Head of caudate nucleus (tissue), 42 donors: ENCODE results near the gene CD200.
A peak's percentile ranks its signal among the peaks of the same experiment; 100 is the strongest.

ENCODE experiments used
- DNase-seq, 42 donors: peaks; one replicate each; pipeline versions ENCODE4 v3.0.0 to v3.0.0-alpha.2; 2020 to 2021; ENCODE audit warnings: mixed read lengths in 7 of 42
- intact Hi-C: fragments of 100-400 bp; cut with DNase I; formaldehyde crosslinking; loops from one replicate; pipeline ENCODE4 v1.15.0; 2022

CD200 gene, protein sequence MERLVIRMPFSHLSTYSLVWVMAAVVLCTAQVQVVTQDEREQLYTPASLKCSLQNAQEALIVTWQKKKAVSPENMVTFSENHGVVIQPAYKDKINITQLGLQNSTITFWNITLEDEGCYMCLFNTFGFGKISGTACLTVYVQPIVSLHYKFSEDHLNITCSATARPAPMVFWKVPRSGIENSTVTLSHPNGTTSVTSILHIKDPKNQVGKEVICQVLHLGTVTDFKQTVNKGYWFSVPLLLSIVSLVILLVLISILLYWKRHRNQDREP

GRCh38 chr3:112333002-112333380 lies at the start of gene CD200:
CD200 (plus strand) TSS chr3:112333156; CDS start chr3:112333213, 57 bp downstream.
- intact Hi-C loops = loop anchor here (2.0 kb wide), 1 partner anchor 58 kb away; no protein-coding TSS in a partner anchor
- peak; percentile 65 to 93 (median 83) for DNase-seq

GRCh38 chr3:112289011-112289410 lies 43.9 kb upstream of the CD200 start:
- intact Hi-C loops = no loop called here
- no peak for DNase-seq

GRCh38 chr3:112293368-112294321 lies 39.3 kb upstream of the CD200 start, which contains the start of gene SLC9C1:
SLC9C1 (minus strand) TSS chr3:112294216; CDS start chr3:112286791, 7,425 bp downstream.
- peak in 33 of 42 donors; percentile 16 to 84 (median 57) for DNase-seq
- intact Hi-C loops = loop anchor here (5.0 kb wide), 1 partner anchor 229 kb away; no protein-coding TSS in a partner anchor

GRCh38 chr3:112297714-112298113 lies 35.2 kb upstream of the CD200 start:
- intact Hi-C loops = no loop called here
- no peak for DNase-seq

- intact Hi-C loops = no loop called here
- no peak for DNase-seq
Observed at GRCh38 chr3:112298781-112299180, 34.2 kb upstream of the CD200 start.

DNA sequence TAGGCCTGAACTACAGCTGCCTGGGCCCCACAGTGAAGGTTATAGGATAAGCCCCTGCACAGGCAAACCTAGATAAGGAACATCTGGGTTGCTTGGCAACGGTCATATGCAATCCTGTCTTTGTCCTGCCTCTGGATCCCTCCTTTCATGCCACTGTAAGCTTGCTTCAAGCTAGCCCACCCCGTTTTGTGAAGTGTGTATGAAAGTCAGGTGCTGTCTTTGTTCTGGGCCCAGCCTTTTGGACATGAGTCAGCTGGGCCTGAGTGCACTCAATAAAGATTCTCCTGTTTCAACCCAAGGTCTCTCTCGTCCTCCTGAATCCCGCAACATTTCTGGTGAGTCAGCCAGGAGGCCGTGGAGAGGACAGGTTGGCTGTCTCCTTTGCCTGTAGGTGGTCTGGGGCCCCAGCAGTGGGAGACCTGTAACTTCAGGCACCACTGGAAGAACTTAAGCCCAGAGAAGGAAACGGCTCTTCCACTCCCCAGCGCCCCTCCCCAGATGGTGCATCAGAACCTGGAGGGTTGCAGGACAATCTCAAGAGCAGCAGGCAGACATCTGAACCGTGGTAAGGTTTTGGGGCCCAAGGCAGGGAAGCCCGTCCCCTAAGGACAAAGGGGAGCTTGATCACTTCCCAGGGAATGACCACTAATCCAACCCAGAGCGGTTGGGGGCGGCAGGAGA lies 30.7 kb upstream of the CD200 start:
- DNase-seq = no peak
- intact Hi-C loops = no loop called here

DNA sequence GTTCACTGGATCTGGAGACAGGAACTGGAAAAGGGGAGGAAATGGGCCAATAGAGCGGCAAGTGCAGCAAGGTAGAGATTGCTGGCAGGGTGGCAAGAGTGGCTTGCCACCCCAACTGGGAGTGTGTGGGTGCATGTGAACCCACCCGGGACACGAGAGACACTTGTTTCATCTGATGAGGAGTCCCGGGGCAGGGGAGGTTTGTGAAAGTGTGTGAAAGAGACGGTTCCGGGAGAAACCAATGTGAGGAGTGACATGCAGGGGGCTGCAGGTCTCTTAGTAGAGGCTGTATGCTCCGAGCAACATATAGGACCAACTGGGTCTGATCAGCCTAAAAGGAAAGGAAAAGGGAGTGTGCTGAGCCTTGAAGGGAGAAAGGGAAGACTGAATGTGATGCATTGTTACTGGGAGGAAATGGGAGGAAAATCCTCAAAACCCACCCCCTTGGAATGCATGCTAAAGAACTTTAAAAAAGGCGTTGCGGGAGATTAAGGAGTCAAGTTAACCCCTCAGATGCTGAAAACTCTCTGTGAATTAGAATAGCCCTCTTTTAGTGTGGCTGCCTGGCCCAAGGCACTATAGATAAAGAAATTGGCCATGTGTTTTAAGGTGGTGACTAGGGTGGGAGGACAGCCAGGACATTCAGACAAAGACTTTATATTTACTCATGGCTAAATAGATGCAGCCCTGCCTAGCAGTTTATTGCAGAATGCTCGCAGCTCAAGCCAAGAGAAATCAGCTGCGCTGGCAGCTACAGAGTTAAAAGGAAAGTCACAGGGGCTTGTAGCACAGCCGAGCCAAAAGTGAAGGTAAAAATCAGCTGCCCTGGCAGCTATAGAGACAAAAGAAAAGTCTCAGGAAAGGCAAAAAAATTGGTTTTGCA lies 29.8 kb upstream of the CD200 start:
- intact Hi-C loops = no loop called here
- DNase-seq = peak in 3 of 42 donors; percentile 15 to 37 (median 19)

DNA sequence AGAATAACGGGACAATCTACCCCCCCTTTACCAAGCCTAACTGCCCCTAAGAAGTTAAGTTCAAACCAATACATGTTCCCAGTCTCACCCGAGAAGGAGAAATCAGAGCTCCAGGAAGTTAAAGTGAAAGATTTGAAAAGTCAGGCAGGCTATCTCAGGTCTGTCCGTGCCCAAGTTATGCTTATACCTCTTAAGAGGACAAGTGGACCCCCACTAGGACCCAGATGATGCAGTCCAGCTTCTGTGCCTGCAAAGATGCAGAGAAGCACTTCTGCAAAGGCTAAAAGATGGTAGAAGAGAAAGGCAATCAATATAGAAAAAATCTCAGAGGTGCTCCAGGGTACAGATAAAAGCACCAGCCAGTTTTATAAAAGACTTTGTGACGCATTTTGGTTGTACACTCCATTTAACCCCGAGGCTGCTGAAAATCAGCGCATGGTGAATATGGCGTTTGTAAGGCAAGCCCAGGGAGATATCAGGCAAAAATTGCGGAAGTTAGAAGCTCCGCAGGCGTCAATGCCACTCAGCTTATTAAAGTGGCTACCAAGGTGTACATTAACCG lies 29.1 kb upstream of the CD200 start:
- peak in 23 of 42 donors; percentile 9 to 57 (median 30) for DNase-seq
- intact Hi-C loops = no loop called here

- intact Hi-C loops = no loop called here
- DNase-seq = no peak
Observed at GRCh38 chr3:112304611-112305010, 28.3 kb upstream of the CD200 start.

GRCh38 chr3:112306825-112307224 lies 26.1 kb upstream of the CD200 start:
- no peak for DNase-seq
- intact Hi-C loops = no loop called here

- DNase-seq = no peak
- intact Hi-C loops = no loop called here
Observed at GRCh38 chr3:112307557-112307956, 25.4 kb upstream of the CD200 start.

DNA sequence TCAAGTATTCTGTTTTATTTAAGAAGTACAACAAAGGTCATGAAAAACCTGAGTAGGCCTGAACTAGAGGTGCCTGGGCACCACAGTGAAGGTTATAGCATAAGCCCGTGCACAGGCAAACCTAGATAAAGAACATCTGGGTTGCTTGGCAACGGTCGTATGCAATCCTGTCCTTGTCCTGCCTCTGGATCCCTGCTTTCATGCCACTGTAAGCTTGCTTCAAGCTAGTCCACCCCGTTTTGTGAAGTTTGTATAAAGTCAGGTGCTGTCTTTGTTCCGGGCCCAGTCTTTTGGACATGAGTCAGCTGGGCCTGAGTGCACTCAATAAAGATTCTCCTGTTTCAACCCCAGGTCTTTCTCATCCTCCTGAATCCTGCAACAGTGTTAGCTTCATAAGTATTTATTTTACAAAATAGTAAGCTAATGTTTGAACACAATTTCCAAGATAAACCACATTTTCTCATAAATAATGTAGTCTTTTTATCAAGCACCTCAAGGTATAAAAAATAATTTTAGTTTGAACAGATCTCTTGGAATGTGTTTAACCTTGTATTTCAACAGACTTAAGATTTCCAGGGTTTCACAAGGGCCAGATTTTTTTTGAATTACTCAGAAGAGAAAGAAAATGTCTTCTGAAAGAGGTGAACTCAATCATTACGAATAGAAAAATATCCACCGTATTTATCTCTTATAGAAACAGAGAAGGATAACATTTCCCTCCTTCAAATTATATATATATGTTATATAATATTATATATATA lies 24.6 kb upstream of the CD200 start:
- DNase-seq = peak in 1 of 42 donors; percentile 36
- intact Hi-C loops = no loop called here

- intact Hi-C loops = no loop called here
- no peak for DNase-seq
Observed at GRCh38 chr3:112314649-112315048, 18.3 kb upstream of the CD200 start.

DNA sequence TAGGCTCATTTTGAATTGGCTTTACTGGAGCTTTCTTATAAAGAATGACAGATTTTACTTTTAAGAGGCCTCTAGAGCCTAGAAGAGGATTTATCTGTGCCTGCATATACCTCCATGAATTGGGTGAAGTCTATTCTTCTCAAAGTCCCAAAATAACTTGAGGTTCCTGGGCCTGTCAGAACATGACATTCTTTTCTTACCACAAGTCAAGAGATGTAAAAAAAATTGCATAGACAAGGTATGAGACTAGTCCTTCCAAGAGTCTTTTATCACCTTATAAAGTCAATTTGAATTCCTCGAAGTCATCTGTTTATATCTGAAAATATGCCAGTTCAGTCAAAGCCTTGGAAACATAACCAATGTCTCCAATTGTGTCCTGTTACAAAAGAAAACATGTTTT lies 17.2 kb upstream of the CD200 start:
- no peak for DNase-seq
- intact Hi-C loops = no loop called here

GRCh38 chr3:112319516-112320276 lies 13.3 kb upstream of the CD200 start:
- no peak for DNase-seq
- intact Hi-C loops = loop anchor here (10.0 kb wide), 1 partner anchor 205 kb away; no protein-coding TSS in a partner anchor

- DNase-seq = no peak
- intact Hi-C loops = loop anchor here (10.0 kb wide), 1 partner anchor 204 kb away; no protein-coding TSS in a partner anchor
Observed at GRCh38 chr3:112320691-112321090, 12.3 kb upstream of the CD200 start.
